ENCODE measurements around the gene FMNL3. TPM values are rescaled to one million over a fixed set of nuclear protein-coding genes. Genes with fewer than 3 reads are reported as not detected.
"Not testable (repeated sequence)": the region's sequence is repeated elsewhere in the genome, so short reads cannot be mapped to it uniquely, and the experiment has no call there.

FMNL3 gene
- total RNA-seq, 1 experiment from 2014 or later, result 5.6 TPM

DNA sequence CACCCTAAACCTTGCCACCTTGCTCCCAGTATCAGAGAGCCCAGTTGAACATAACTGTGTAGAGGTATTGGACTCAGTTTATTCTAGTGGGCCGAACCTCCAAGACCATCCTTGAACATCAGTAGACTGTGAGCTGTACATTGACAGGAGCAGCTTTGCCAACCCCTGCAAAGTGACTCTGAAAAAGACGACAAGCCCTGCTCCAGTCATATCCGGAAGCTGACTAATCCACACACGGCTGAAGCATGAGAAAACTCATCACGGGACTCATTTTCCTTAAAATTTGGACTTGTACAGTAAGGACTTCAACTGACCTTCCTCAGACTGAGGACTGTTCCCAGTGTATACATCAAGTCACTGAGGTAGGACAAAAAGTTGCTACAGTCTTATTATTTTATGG, 31.5 kb upstream of the FMNL3 start:
- H3K4me2 ChIP-seq; H3K4me3 ChIP-seq; H3K27me3 ChIP-seq (ENCODE audit: insufficient read depth, low read depth); H3K9me3 ChIP-seq (ENCODE audit: insufficient read depth, low read depth); H3K9me2 ChIP-seq (ENCODE audit: insufficient read depth); H2AFZ ChIP-seq; POLR2A ChIA-PET (ENCODE audit: unreplicated experiment); CTCF ChIA-PET; H3K27ac ChIP-seq; H3K36me3 ChIP-seq (ENCODE audit: low read depth); BruUV-seq (replicated peaks); intact Hi-C loops (cut with micrococcal nuclease; ENCODE audit: unreplicated experiment); DNase-seq: not testable (repeated sequence)
- Histone ChIP-seq H4K20me1 (ENCODE audit: insufficient read depth) (peaks cover 17% of the 10 kb centered on the region), H3K4me1 (replicated peaks; ENCODE audit: insufficient read depth) (peaks cover 12% of the 10 kb centered on the region), H3F3A (ENCODE audit: insufficient read depth, low read depth) (peaks cover 14% of the 10 kb centered on the region; the same call in 1 of the 2 replicates), H3K79me2 (ENCODE audit: low read depth) (peaks cover 23% of the 10 kb centered on the region)

- H3K4me3 ChIP-seq; H2AFZ ChIP-seq; H3K27me3 ChIP-seq (ENCODE audit: insufficient read depth, low read depth); H3K36me3 ChIP-seq (ENCODE audit: low read depth); POLR2A ChIA-PET (ENCODE audit: unreplicated experiment); H4K20me1 ChIP-seq (ENCODE audit: insufficient read depth); H3F3A ChIP-seq (ENCODE audit: insufficient read depth, low read depth); DNase-seq; H3K4me1 ChIP-seq (replicated peaks; ENCODE audit: insufficient read depth); H3K4me2 ChIP-seq; intact Hi-C loops (cut with micrococcal nuclease; ENCODE audit: unreplicated experiment); BruUV-seq (replicated peaks); H3K9me2 ChIP-seq (ENCODE audit: insufficient read depth); CTCF ChIA-PET; H3K79me2 ChIP-seq (ENCODE audit: low read depth); H3K27ac ChIP-seq; H3K9me3 ChIP-seq (ENCODE audit: insufficient read depth, low read depth): not testable (repeated sequence)
These were observed 27.7 kb upstream of the FMNL3 start for GRCh38 chr12:49734900-49735299.

GRCh38 chr12:49733219-49734017, 26.2 kb upstream of the FMNL3 start:
- Histone ChIP-seq H3K9me2 (ENCODE audit: insufficient read depth) (no peaks in the 10 kb centered on the region), H3F3A (ENCODE audit: insufficient read depth, low read depth) (no peaks in the 10 kb centered on the region), H3K27ac (no peak overlapping the region), H3K36me3 (ENCODE audit: low read depth) (no peaks in the 10 kb centered on the region), H3K79me2 (ENCODE audit: low read depth) (no peaks in the 10 kb centered on the region), H3K4me2 (no peak overlapping the region), H3K9me3 (ENCODE audit: insufficient read depth, low read depth) (no peaks in the 10 kb centered on the region), H3K4me3 (no peak overlapping the region), H3K4me1 (replicated peaks; ENCODE audit: insufficient read depth) (no peaks in the 10 kb centered on the region), H4K20me1 (ENCODE audit: insufficient read depth) (no peaks in the 10 kb centered on the region), H2AFZ (no peak overlapping the region), H3K27me3 (ENCODE audit: insufficient read depth, low read depth) (no peaks in the 10 kb centered on the region)
- intact Hi-C loops (cut with micrococcal nuclease; ENCODE audit: unreplicated experiment), result no loop called here
- DNase-seq, result no peak
- no peak for TF ChIP-seq EZH2 (IDR thresholded peaks at IDR 0.05; ENCODE audit: low read depth)
- TF ChIP-seq, protein P1, sequence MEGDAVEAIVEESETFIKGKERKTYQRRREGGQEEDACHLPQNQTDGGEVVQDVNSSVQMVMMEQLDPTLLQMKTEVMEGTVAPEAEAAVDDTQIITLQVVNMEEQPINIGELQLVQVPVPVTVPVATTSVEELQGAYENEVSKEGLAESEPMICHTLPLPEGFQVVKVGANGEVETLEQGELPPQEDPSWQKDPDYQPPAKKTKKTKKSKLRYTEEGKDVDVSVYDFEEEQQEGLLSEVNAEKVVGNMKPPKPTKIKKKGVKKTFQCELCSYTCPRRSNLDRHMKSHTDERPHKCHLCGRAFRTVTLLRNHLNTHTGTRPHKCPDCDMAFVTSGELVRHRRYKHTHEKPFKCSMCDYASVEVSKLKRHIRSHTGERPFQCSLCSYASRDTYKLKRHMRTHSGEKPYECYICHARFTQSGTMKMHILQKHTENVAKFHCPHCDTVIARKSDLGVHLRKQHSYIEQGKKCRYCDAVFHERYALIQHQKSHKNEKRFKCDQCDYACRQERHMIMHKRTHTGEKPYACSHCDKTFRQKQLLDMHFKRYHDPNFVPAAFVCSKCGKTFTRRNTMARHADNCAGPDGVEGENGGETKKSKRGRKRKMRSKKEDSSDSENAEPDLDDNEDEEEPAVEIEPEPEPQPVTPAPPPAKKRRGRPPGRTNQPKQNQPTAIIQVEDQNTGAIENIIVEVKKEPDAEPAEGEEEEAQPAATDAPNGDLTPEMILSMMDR (conservative IDR thresholded peaks at IDR 0.05), result no peak
- ChIA-PET CTCF (interaction anchor here (0.7 kb wide), 2 partner anchors 110 to 225 kb away, joined by 3 read pairs; no protein-coding TSS in a partner anchor), POLR2A (ENCODE audit: unreplicated experiment) (no interaction called here)
- BruUV-seq (replicated peaks), result no TSS peak

DNA sequence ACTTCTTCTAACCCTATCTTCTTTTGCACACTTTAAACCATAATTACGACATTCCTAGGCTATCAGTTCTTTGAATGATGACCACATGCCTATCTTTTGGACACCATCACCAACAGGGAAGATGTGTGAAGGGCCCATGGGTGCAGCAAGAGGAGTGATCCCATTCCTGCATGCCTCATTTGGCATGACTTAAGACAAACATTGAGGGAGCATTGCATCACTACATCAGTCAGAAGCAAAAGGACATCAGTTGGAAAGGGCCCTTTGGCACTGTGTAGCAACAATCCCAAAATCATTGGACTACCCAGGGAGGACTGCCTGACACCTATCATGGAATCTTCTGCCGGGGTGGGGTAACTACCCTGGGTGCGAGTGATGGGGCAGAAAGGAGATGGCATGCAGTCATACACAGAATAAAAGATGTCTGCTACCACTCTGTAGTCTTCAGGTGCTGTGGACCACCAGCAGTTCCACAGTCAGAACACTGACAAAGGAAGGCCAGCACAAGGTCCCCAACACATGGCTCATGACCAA, 23.4 kb upstream of the FMNL3 start:
- H2AFZ ChIP-seq, result no peak overlapping the region
- H3K4me2 ChIP-seq, result no peak overlapping the region
- H3K27me3 ChIP-seq (ENCODE audit: insufficient read depth, low read depth), result peaks cover 17% of the 10 kb centered on the region
- H3F3A ChIP-seq (ENCODE audit: insufficient read depth, low read depth), result no peaks in the 10 kb centered on the region
- H3K9me2 ChIP-seq (ENCODE audit: insufficient read depth), result no peaks in the 10 kb centered on the region
- H3K79me2 ChIP-seq (ENCODE audit: low read depth), result no peaks in the 10 kb centered on the region
- ChIA-PET POLR2A (ENCODE audit: unreplicated experiment) (no interaction called here), CTCF (no interaction called here)
- intact Hi-C loops (cut with micrococcal nuclease; ENCODE audit: unreplicated experiment), result no loop called here
- no peak for TF ChIP-seq EZH2 (IDR thresholded peaks at IDR 0.05; ENCODE audit: low read depth)
- TF ChIP-seq, protein P1 (conservative IDR thresholded peaks at IDR 0.05), result no peak
- H4K20me1 ChIP-seq (ENCODE audit: insufficient read depth), result no peaks in the 10 kb centered on the region
- H3K36me3 ChIP-seq (ENCODE audit: low read depth), result no peaks in the 10 kb centered on the region
- DNase-seq, result peak in 1 of 2 experiments; percentile 54
- BruUV-seq (replicated peaks), result no TSS peak
- no peaks in the 10 kb centered on the region for H3K9me3 ChIP-seq (ENCODE audit: insufficient read depth, low read depth)
- H3K4me3 ChIP-seq, result no peak overlapping the region
- no peak overlapping the region for H3K27ac ChIP-seq
- no peaks in the 10 kb centered on the region for H3K4me1 ChIP-seq (replicated peaks; ENCODE audit: insufficient read depth)
